ENCODE results near the gene ATP10D. TPM values are rescaled to one million over a fixed set of nuclear protein-coding genes. Genes with fewer than 3 reads are reported as not detected.

Gene ATP10D
- total and polyA plus RNA-seq, 9 of the 15 experiments (the other 6 are each of a cell fraction or from before 2014, with no cell fraction given), result 0.10 to 0.36 (median 0.19) TPM; not detected in 1

DNA sequence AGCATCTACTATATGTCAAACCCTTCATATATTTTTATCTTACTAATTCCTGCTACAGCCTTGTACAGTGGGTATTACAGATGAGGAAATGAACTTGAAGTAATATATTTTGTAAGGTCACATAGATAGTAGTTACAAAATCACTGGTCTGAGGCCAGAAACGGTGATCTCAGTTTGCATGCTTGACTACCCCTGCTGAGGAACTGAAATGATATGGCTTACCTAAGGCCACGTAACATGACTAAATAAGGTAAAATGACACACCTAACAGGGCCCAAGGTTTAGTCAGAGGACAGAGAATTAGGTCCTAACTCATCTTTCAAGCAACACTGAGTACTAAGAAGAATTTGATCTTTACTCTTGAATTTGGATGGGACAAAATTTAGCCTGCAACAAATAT lies 20.1 kb upstream of the ATP10D start:
- H3K9me3 ChIP-seq (replicated peaks; ENCODE audit: control insufficient read depth, insufficient read depth, low read depth, low read length), result no peaks in the 10 kb centered on the region
- H3K27me3 ChIP-seq (ENCODE audit: control insufficient read depth in 2 of 2, insufficient read depth in 2 of 2, low read length in 2 of 2), result no peaks in the 10 kb centered on the region
- H3K27ac ChIP-seq (ENCODE audit: extremely low read depth, low read depth, low read length), result no peak overlapping the region
- H3K9me1 ChIP-seq (ENCODE audit: control insufficient read depth, insufficient read depth, low read length), result no peaks in the 10 kb centered on the region
- no peak overlapping the region for H3K9ac ChIP-seq (ENCODE audit: insufficient read depth in 1 of 2, low read depth in 2 of 2, low read length in 2 of 2)
- 30% methylated on average over 2 of the region's 2 CpGs for WGBS (ENCODE audit: insufficient coverage, low coverage, missing lambda C conversion rate)
- BruUV-seq (replicated peaks), result no TSS peak
- no peaks in the 10 kb centered on the region for H3K79me2 ChIP-seq (ENCODE audit: control insufficient read depth, insufficient read depth, low read length)
- POLR2A ChIA-PET, result no interaction called here
- TF ChIP-seq SRF (CRISPR knock-in tag; IDR thresholded peaks at IDR 0.05), result peak in 1 of 2 experiments; percentile 49; a peak in 1 of 4 replicates
- TF ChIP-seq, protein P1, sequence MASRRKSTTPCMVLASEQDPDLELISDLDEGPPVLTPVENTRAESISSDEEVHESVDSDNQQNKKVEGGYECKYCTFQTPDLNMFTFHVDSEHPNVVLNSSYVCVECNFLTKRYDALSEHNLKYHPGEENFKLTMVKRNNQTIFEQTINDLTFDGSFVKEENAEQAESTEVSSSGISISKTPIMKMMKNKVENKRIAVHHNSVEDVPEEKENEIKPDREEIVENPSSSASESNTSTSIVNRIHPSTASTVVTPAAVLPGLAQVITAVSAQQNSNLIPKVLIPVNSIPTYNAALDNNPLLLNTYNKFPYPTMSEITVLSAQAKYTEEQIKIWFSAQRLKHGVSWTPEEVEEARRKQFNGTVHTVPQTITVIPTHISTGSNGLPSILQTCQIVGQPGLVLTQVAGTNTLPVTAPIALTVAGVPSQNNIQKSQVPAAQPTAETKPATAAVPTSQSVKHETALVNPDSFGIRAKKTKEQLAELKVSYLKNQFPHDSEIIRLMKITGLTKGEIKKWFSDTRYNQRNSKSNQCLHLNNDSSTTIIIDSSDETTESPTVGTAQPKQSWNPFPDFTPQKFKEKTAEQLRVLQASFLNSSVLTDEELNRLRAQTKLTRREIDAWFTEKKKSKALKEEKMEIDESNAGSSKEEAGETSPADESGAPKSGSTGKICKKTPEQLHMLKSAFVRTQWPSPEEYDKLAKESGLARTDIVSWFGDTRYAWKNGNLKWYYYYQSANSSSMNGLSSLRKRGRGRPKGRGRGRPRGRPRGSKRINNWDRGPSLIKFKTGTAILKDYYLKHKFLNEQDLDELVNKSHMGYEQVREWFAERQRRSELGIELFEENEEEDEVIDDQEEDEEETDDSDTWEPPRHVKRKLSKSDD (conservative IDR thresholded peaks at IDR 0.05; ENCODE audit: low read length), result no peak
- CTCF ChIA-PET (ENCODE audit: low intra/inter-chr PET ratio), result no interaction called here
- intact Hi-C loops (cut with micrococcal nuclease), result no loop called here
- ATAC-seq (no peak), DNase-seq (ENCODE audit: extremely low read depth in 1 of 4, low spot score in 3 of 4) (no peak), FAIRE-seq (no peak)
- H3K36me3 ChIP-seq (ENCODE audit: control insufficient read depth, insufficient read depth, low read length), result no peaks in the 10 kb centered on the region
- peaks cover 2 to 5% of the 10 kb centered on the region in 2 experiments; a peak in 3 of 5 replicates for H3K4me1 ChIP-seq (replicated peaks in 1 of 2; ENCODE audit: control insufficient read depth in 2 of 2, insufficient read depth in 2 of 2, low read length in 2 of 2)
- H3K4me2 ChIP-seq (ENCODE audit: insufficient read depth, low read length), result no peak overlapping the region
- H3K4me3 ChIP-seq, result no peak overlapping the region
- in situ Hi-C loops (cut with MboI), result no loop called here
- no peaks in the 10 kb centered on the region for H4K20me1 ChIP-seq (replicated peaks; ENCODE audit: control insufficient read depth, insufficient read depth, low read length)
- no peak overlapping the region for H2AFZ ChIP-seq (ENCODE audit: low read depth, low read length)
